ENCODE measurements around the gene ZSCAN12.
A peak's percentile ranks its signal among the peaks of the same experiment; 100 is the strongest.

The ZSCAN12 gene

GRCh38 chr6:28380381-28380780 lies 19.2 kb downstream of the ZSCAN12 start:
- TF ChIP-seq CTCF (IDR thresholded peaks at IDR 0.05; ENCODE audit: control extremely low read depth, extremely low read depth, low read depth, missing control alignments) = no peak
- no peak for DNase-seq (ENCODE audit: extremely low spot score)
- ChIA-PET CTCF (interaction anchor here (1.2 to 1.3 kb wide), 2 partner anchors 9 to 25 kb away, joined by 3 to 6 read pairs; no protein-coding TSS in a partner anchor), POLR2A (no interaction called here)

DNA sequence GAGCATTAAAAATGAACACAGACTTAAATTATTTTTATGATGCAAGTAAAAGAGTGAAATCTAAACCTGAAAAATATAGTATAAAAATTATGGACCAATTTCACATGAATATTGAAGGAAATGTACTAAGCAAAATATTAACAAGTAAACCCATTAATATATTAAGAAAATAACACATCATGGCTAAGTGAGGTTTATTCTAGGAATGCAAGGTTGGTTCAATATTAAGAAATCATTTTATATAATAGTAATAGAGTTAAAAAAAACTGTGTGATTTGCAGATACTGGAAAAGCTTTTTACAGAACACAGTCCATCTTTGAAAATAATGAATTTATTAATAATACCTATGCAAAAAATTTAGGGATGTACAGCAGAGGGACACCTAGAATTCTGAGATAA lies 20.9 kb downstream of the ZSCAN12 start:
- POLR2A ChIA-PET = no interaction called here
- no peak for TF ChIP-seq CTCF (IDR thresholded peaks at IDR 0.05; ENCODE audit: control extremely low read depth, extremely low read depth, low read depth, missing control alignments)
- no peak for DNase-seq (ENCODE audit: extremely low spot score)
- CTCF ChIA-PET = interaction anchor here (1.0 kb wide), 1 partner anchor 22 kb away, joined by 6 read pairs; no protein-coding TSS in a partner anchor

DNA sequence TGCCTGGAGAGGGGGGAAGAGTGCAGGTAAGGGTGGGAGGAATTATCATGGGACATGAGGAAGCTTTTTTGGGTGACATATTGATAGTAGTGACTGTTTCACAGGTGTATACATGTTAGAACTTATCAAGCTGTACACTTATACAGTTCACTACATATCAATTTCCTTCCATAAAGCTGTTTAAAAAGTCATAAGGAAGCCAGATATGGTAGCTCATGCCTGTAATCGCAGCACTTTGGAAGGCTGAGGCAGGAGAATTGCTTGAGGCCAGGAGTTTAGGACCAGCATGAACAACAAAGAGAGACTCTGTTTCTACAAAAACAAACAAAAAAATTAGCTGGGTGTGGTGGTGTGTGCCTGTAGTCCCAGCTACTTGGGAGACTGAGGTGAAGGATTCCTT lies 21.7 kb downstream of the ZSCAN12 start:
- TF ChIP-seq CTCF (IDR thresholded peaks at IDR 0.05; ENCODE audit: control extremely low read depth, extremely low read depth, low read depth, missing control alignments) = no peak
- ChIA-PET POLR2A (interaction anchor here (0.5 kb wide), 1 partner anchor 87 kb away, joined by 4 read pairs; no protein-coding TSS in a partner anchor), CTCF (interaction anchor here (1.0 kb wide), 1 partner anchor 21 kb away, joined by 6 read pairs; no protein-coding TSS in a partner anchor)

GRCh38 chr6:28373925-28374324 lies 25.6 kb downstream of the ZSCAN12 start:
- no peak for TF ChIP-seq CTCF (IDR thresholded peaks at IDR 0.05; ENCODE audit: control extremely low read depth, extremely low read depth, low read depth, missing control alignments)
- no peak for DNase-seq (ENCODE audit: extremely low spot score)
- ChIA-PET CTCF (interaction anchor here (4.4 kb wide), 1 partner anchor 18 kb away, joined by 29 read pairs; no protein-coding TSS in a partner anchor), POLR2A (no interaction called here)

More for the DNA sequence above, 21.7 kb downstream of the ZSCAN12 start:
- DNase-seq (ENCODE audit: extremely low spot score) = no peak

GRCh38 chr6:28371706-28372451 lies 27.7 kb downstream of the ZSCAN12 start:
- DNase-seq (ENCODE audit: extremely low spot score) = peak; percentile 52
- POLR2A ChIA-PET = interaction anchor here (0.6 to 0.7 kb wide), 2 partner anchors 10 to 36 kb away, joined by 3 to 4 read pairs; partner anchors contain the start of gene ZSCAN31
- CTCF ChIA-PET = interaction anchor here (1.0 to 4.4 kb wide), 4 partner anchors 11 to 19 kb away, joined by 4 to 29 read pairs (median 14); no protein-coding TSS in a partner anchor
- TF ChIP-seq CTCF (IDR thresholded peaks at IDR 0.05; ENCODE audit: control extremely low read depth, extremely low read depth, low read depth, missing control alignments) = no peak

GRCh38 chr6:28371280-28371679 lies 28.3 kb downstream of the ZSCAN12 start:
- POLR2A ChIA-PET = interaction anchor here (0.6 kb wide), 1 partner anchor 35 kb away, joined by 4 read pairs; the partner anchor contains the start of gene ZSCAN31
- CTCF ChIA-PET = interaction anchor here (1.0 to 4.4 kb wide), 4 partner anchors 12 to 18 kb away, joined by 4 to 29 read pairs (median 14); no protein-coding TSS in a partner anchor
- TF ChIP-seq CTCF (IDR thresholded peaks at IDR 0.05; ENCODE audit: control extremely low read depth, extremely low read depth, low read depth, missing control alignments) = no peak
- DNase-seq (ENCODE audit: extremely low spot score) = no peak
